Measurements from ENCODE around the gene PTPRG.

- TF ChIP-seq CTCF (conservative IDR thresholded peaks at IDR 0.05; ENCODE audit: low read depth, low read length) (no peak), EZH2 (IDR thresholded peaks at IDR 0.05; ENCODE audit: low read length, unreplicated experiment) (no peak), EZH2phosphoT487 (IDR thresholded peaks at IDR 0.05; ENCODE audit: borderline replicate concordance, low read length) (no peak)
Observed at GRCh38 chr3:62249855-62250543, 688.6 kb downstream of the PTPRG start.

Measured in PC-3 (cell line).